Esophagus muscularis mucosa (tissue), 3 donors: ENCODE results near the gene ACBD4.

Experiments
- EP300 ChIP-seq: sonication (generic); formaldehyde crosslinking; IDR thresholded peaks from one replicate; pipeline ENCODE4 v1.6.1; 2017; ENCODE audit warnings: antibody characterized with exemption
- TF ChIP-seq, protein P1 (sequence below), 3 experiments: fragments of 200-600 bp in 2 of 3; fragments of 450-650 bp in 1 of 3; sonication (generic) in 2 of 3; IDR thresholded peaks; one replicate each; pipeline ENCODE4 v1.5.1; 2017 to 2019; ENCODE audit warnings: antibody characterized with exemption in 3 of 3, mild to moderate bottlenecking in 2 of 3, moderate library complexity in 1 of 3

DNA sequence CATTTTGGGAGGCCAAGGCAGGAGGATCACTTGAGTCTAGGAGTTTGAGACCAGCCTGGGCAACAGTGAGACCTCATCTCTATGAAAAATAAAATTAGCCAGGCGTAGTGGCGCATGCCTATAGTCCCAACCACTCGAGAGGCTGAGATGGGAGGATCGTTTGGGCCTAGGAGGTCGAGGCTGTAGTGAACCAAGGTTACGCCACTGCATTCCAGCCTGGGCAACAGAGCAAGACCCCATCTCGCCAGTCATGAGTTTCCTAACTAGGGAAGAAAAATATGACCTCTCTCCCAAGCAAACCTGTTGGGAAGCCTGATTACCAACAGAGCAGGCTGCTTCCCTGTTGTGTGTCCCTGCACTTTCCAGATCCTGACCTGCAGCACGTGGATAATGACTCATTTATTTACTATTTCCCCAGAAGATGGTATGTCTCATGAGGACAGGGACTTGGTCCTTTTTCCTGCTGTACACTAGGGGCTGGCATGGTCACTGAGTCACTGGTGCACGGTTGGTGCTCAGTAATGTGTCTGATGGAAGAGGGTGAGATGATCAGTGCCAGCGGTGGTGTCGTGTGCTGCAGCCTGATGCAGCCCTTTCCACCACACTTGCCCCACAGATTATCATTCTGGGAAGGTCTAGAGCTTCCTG is 43.6 kb upstream of the ACBD4 start:
- TF ChIP-seq, protein P1, sequence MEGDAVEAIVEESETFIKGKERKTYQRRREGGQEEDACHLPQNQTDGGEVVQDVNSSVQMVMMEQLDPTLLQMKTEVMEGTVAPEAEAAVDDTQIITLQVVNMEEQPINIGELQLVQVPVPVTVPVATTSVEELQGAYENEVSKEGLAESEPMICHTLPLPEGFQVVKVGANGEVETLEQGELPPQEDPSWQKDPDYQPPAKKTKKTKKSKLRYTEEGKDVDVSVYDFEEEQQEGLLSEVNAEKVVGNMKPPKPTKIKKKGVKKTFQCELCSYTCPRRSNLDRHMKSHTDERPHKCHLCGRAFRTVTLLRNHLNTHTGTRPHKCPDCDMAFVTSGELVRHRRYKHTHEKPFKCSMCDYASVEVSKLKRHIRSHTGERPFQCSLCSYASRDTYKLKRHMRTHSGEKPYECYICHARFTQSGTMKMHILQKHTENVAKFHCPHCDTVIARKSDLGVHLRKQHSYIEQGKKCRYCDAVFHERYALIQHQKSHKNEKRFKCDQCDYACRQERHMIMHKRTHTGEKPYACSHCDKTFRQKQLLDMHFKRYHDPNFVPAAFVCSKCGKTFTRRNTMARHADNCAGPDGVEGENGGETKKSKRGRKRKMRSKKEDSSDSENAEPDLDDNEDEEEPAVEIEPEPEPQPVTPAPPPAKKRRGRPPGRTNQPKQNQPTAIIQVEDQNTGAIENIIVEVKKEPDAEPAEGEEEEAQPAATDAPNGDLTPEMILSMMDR (IDR thresholded peaks at IDR 0.05), result no peak
- no peak for TF ChIP-seq EP300
